Neural cell (in vitro differentiated cells): Measurements from ENCODE around the gene GFAP. TPM values are rescaled to one million over a fixed set of nuclear protein-coding genes. Genes with fewer than 3 reads are reported as not detected.

Source experiments
- H2AFZ ChIP-seq: fragments of 200-600, 300-800 bp; sonication (generic), shearing (Covaris generic); 2 replicates; pipeline ENCODE4 v1.6.0; 2014; ENCODE audit warnings: low read depth, mild to moderate bottlenecking, antibody characterized with exemption, low read length, moderate library complexity
- H3F3A ChIP-seq: fragments of 200-600 bp; shearing (Covaris generic); 2 replicates; pipeline ENCODE4 v1.6.1; 2016; ENCODE audit warnings: mild to moderate bottlenecking, moderate library complexity, mixed read lengths, antibody characterized with exemption, low read length; ENCODE audit not compliant: insufficient read depth, poor library complexity, severe bottlenecking
- H3K27ac ChIP-seq: fragments of 200-600, 300-800 bp; sonication (generic), shearing (Covaris generic); 2 replicates; pipeline ENCODE4 v1.5.1; 2014; ENCODE audit warnings: mild to moderate bottlenecking, low read length, moderate library complexity
- H3K27me3 ChIP-seq: fragments of 300-800, 200-600 bp; sonication (generic), shearing (Covaris generic); 2 replicates; pipeline ENCODE4 v1.6.0; 2014; ENCODE audit warnings: mild to moderate bottlenecking, low read depth, low read length, moderate library complexity; ENCODE audit not compliant: insufficient read depth
- H3K36me3 ChIP-seq: fragments of 300-800, 200-600 bp; sonication (generic), shearing (Covaris generic); 2 replicates; pipeline ENCODE4 v1.5.1; 2014; ENCODE audit warnings: mild to moderate bottlenecking, antibody characterized with exemption, low read length, moderate library complexity; ENCODE audit not compliant: insufficient read depth
- H3K4me2 ChIP-seq: fragments of 300-800, 200-600 bp; sonication (generic), shearing (Covaris generic); 2 replicates; pipeline ENCODE4 v1.6.0; 2014; ENCODE audit warnings: mild to moderate bottlenecking, low read length
- H3K4me3 ChIP-seq: fragments of 300-800, 200-600 bp; sonication (generic), shearing (Covaris generic); 2 replicates; pipeline ENCODE4 v1.5.1; 2014; ENCODE audit warnings: mild to moderate bottlenecking, low read length, moderate library complexity
- H3K79me2 ChIP-seq: fragments of 200-600 bp; shearing (Covaris generic); replicated peaks from 2 replicates; pipeline ENCODE4 v1.6.0; 2014; ENCODE audit warnings: mild to moderate bottlenecking, low read length, moderate library complexity; ENCODE audit not compliant: insufficient read depth
- H3K9ac ChIP-seq: fragments of 300-800, 200-600 bp; sonication (generic), shearing (Covaris generic); 2 replicates; pipeline ENCODE4 v1.6.1; 2016; ENCODE audit warnings: mild to moderate bottlenecking, low read length, mixed read lengths
- H3K9me2 ChIP-seq: fragments of 200-600 bp; shearing (Covaris generic); 2 replicates; pipeline ENCODE4 v1.6.1; 2016; ENCODE audit warnings: mild to moderate bottlenecking, low read length, mixed read lengths; ENCODE audit not compliant: insufficient read depth
- H3K9me3 ChIP-seq: fragments of 200-600, 300-800 bp; sonication (generic), shearing (Covaris generic); 2 replicates; pipeline ENCODE4 v1.6.1; 2016; ENCODE audit warnings: mild to moderate bottlenecking, mixed run types, low read length, moderate library complexity, mixed read lengths
- H4K20me1 ChIP-seq: fragments of 200-600 bp; shearing (Covaris generic); 2 replicates; pipeline ENCODE4 v1.6.1; 2016; ENCODE audit warnings: mild to moderate bottlenecking, mixed run types; ENCODE audit not compliant: insufficient read depth
- EP300 ChIP-seq: fragments of 450-650 bp; conservative IDR thresholded peaks from 2 replicates; pipeline ENCODE4 v1.6.1; 2014; ENCODE audit warnings: antibody characterized with exemption, mild to moderate bottlenecking, moderate library complexity; ENCODE audit not compliant: poor library complexity, severe bottlenecking
- EZH2 ChIP-seq: fragments of 200-600, 300-800 bp; shearing (Covaris generic), sonication (generic); IDR thresholded peaks from 2 replicates; pipeline ENCODE4 v1.6.1; 2014; ENCODE audit warnings: antibody characterized with exemption, low read length, borderline replicate concordance, mild to moderate bottlenecking; ENCODE audit not compliant: insufficient read depth, poor library complexity, severe bottlenecking
- MXI1 ChIP-seq: fragments of 450-650 bp; conservative IDR thresholded peaks from 2 replicates; pipeline ENCODE4 v1.6.1; 2014; ENCODE audit warnings: antibody characterized with exemption, mild to moderate bottlenecking; ENCODE audit not compliant: poor library complexity, severe bottlenecking
- POLR2AphosphoS5 ChIP-seq: IDR thresholded peaks from 2 replicates; pipeline ENCODE4 v1.6.1; 2012
- RAD21 ChIP-seq: fragments of 450-650 bp; conservative IDR thresholded peaks from 2 replicates; pipeline ENCODE4 v1.6.1; 2014; ENCODE audit warnings: antibody characterized with exemption, mild to moderate bottlenecking, moderate library complexity
- SMC3 ChIP-seq: fragments of 450-650 bp; conservative IDR thresholded peaks from 2 replicates; pipeline ENCODE4 v1.6.1; 2014; ENCODE audit warnings: antibody characterized with exemption, mild to moderate bottlenecking, moderate library complexity; ENCODE audit not compliant: poor library complexity
- TAF1 ChIP-seq: IDR thresholded peaks from 2 replicates; pipeline ENCODE4 v1.6.1; 2012; ENCODE audit warnings: low read depth
- polyA plus RNA-seq: library from polyadenylated mRNA; depleted of rRNA; stranded (reverse); fragments of >200 nt; gene quantifications from 2 replicates; pipeline ENCODE4 v1.2.3, GENCODE V29; 2014
- TF ChIP-seq, protein P1 (sequence below): fragments of 450-650 bp; IDR thresholded peaks from 2 replicates; pipeline ENCODE4 v1.5.1; 2014; ENCODE audit warnings: antibody characterized with exemption, mild to moderate bottlenecking, moderate library complexity; ENCODE audit not compliant: poor library complexity, severe bottlenecking
- TF ChIP-seq, protein P2 (sequence below): IDR thresholded peaks from 2 replicates; pipeline ENCODE4 v1.6.1; 2012; ENCODE audit warnings: borderline replicate concordance

The GFAP gene
- polyA plus RNA-seq, 1 donor from 2014 or later = not detected

DNA sequence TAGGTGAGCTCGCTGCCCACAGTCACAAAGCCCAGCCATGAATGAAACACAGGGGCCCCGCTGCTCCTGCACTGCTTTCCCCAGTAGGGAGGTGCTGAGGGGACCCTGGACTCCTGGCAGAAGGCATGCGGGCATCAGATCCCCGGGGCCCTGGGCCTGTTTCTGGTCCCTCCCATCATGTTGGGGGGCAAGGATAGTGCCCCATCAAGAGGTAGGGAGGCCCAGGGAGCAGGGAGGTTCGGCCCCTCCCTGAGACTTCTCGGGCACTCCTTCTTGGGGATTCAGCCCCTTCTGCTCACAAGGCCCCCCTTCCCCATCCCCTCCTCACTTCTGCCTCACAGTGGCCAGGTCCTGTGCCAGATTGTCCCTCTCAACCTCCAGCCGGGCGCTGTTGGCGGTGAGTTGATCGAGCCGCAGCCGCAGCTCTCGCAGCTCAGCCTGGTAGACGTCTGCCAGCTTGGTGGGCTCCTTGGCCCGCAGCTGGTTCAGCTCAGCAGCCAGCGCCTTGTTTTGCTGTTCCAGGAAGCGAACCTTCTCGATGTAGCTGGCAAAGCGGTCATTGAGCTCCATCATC is 515 bp downstream of the GFAP start:
- TF ChIP-seq POLR2AphosphoS5 (no peak), TAF1 (no peak), MXI1 (no peak), EP300 (no peak), EZH2 (no peak), RAD21 (no peak), SMC3 (no peak)
- TF ChIP-seq, protein P1, sequence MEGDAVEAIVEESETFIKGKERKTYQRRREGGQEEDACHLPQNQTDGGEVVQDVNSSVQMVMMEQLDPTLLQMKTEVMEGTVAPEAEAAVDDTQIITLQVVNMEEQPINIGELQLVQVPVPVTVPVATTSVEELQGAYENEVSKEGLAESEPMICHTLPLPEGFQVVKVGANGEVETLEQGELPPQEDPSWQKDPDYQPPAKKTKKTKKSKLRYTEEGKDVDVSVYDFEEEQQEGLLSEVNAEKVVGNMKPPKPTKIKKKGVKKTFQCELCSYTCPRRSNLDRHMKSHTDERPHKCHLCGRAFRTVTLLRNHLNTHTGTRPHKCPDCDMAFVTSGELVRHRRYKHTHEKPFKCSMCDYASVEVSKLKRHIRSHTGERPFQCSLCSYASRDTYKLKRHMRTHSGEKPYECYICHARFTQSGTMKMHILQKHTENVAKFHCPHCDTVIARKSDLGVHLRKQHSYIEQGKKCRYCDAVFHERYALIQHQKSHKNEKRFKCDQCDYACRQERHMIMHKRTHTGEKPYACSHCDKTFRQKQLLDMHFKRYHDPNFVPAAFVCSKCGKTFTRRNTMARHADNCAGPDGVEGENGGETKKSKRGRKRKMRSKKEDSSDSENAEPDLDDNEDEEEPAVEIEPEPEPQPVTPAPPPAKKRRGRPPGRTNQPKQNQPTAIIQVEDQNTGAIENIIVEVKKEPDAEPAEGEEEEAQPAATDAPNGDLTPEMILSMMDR = no peak
- TF ChIP-seq, protein P2, sequence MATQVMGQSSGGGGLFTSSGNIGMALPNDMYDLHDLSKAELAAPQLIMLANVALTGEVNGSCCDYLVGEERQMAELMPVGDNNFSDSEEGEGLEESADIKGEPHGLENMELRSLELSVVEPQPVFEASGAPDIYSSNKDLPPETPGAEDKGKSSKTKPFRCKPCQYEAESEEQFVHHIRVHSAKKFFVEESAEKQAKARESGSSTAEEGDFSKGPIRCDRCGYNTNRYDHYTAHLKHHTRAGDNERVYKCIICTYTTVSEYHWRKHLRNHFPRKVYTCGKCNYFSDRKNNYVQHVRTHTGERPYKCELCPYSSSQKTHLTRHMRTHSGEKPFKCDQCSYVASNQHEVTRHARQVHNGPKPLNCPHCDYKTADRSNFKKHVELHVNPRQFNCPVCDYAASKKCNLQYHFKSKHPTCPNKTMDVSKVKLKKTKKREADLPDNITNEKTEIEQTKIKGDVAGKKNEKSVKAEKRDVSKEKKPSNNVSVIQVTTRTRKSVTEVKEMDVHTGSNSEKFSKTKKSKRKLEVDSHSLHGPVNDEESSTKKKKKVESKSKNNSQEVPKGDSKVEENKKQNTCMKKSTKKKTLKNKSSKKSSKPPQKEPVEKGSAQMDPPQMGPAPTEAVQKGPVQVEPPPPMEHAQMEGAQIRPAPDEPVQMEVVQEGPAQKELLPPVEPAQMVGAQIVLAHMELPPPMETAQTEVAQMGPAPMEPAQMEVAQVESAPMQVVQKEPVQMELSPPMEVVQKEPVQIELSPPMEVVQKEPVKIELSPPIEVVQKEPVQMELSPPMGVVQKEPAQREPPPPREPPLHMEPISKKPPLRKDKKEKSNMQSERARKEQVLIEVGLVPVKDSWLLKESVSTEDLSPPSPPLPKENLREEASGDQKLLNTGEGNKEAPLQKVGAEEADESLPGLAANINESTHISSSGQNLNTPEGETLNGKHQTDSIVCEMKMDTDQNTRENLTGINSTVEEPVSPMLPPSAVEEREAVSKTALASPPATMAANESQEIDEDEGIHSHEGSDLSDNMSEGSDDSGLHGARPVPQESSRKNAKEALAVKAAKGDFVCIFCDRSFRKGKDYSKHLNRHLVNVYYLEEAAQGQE = no peak
- Histone ChIP-seq H3K9me2 (no peaks in the 10 kb centered on the region), H4K20me1 (no peaks in the 10 kb centered on the region), H3K4me2 (no peak overlapping the region), H2AFZ (no peak overlapping the region), H3K27ac (no peak overlapping the region), H3K36me3 (no peaks in the 10 kb centered on the region), H3F3A (no peaks in the 10 kb centered on the region), H3K27me3 (peaks cover 24% of the 10 kb centered on the region), H3K79me2 (no peaks in the 10 kb centered on the region), H3K4me3 (no peak overlapping the region), H3K9me3 (no peaks in the 10 kb centered on the region), H3K9ac (no peak overlapping the region)

DNA sequence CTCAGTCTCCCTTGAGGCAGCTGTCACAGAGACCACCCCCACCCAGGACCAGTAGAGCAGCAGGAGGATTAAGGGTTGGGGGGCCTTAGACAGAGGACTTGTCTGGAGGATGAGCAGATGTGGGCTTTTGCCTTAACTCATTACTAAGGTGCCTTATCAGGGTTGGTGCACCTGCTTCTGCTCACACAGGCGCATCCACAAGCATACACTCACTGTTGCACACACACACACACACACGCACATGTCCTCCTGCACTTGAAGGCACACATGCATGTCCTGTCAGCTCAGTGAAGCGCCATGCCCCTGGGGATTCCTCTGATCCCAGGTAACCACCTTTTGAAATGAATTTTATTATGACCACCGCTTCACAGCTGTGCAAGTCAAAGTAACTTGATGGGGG is 1.2 kb downstream of the GFAP start:
- Histone ChIP-seq H3K9me3 (no peaks in the 10 kb centered on the region), H3K27me3 (peaks cover 24% of the 10 kb centered on the region), H3K36me3 (no peaks in the 10 kb centered on the region), H3F3A (no peaks in the 10 kb centered on the region), H3K9me2 (no peaks in the 10 kb centered on the region), H2AFZ (no peak overlapping the region), H4K20me1 (no peaks in the 10 kb centered on the region), H3K4me2 (no peak overlapping the region), H3K4me3 (no peak overlapping the region), H3K27ac (no peak overlapping the region), H3K79me2 (no peaks in the 10 kb centered on the region), H3K9ac (no peak overlapping the region)
- TF ChIP-seq, protein P2 = no peak
- no peak for TF ChIP-seq MXI1
- TF ChIP-seq, protein P1 = no peak
- no peak for TF ChIP-seq POLR2AphosphoS5
- no peak for TF ChIP-seq EZH2
- TF ChIP-seq RAD21 = no peak
- TF ChIP-seq EP300 = no peak
- TF ChIP-seq TAF1 = no peak
- TF ChIP-seq SMC3 = no peak
